Stimulated activated CD4-positive, alpha-beta T cell treated with anti-CD3 and anti-CD28 coated beads, Interleukin-12 subunit alpha, Interleukin-12 subunit beta, amount 100 ng/mL, for 4 hours (primary cell): ENCODE results near the gene TBX15.
"Not testable (repeated sequence)": the region's sequence is repeated elsewhere in the genome, so short reads cannot be mapped to it uniquely, and the experiment has no call there.

Experiments used
- DNase-seq: peaks from one replicate; pipeline ENCODE4 v3.0.0-alpha.2; 2020

TBX15 gene

GRCh38 chr1:118958140-118958539 is 30.0 kb downstream of the TBX15 start:
- DNase-seq: no peak

GRCh38 chr1:118957579-118957978 is 30.6 kb downstream of the TBX15 start:
- DNase-seq: not testable (repeated sequence)

GRCh38 chr1:118954301-118954905 is 33.7 kb downstream of the TBX15 start:
- DNase-seq: no peak

- DNase-seq: no peak
Measured at GRCh38 chr1:118951270-118951936, 36.7 kb downstream of the TBX15 start.

GRCh38 chr1:118949315-118949714 is 38.8 kb downstream of the TBX15 start:
- DNase-seq: no peak

- no peak for DNase-seq
Measured at GRCh38 chr1:118948846-118949245, 39.3 kb downstream of the TBX15 start.

- no peak for DNase-seq
Measured at GRCh38 chr1:118948351-118948750, 39.8 kb downstream of the TBX15 start.

GRCh38 chr1:118947790-118948189 is 40.4 kb downstream of the TBX15 start:
- no peak for DNase-seq

- no peak for DNase-seq
Measured at GRCh38 chr1:118947003-118947765, 41.0 kb downstream of the TBX15 start.

- DNase-seq: no peak
Measured at GRCh38 chr1:118945489-118945888, 42.7 kb downstream of the TBX15 start.

GRCh38 chr1:118944546-118944945 is 43.6 kb downstream of the TBX15 start:
- no peak for DNase-seq

- no peak for DNase-seq
Measured at GRCh38 chr1:118944133-118944532, 44.0 kb downstream of the TBX15 start.

GRCh38 chr1:118940957-118941356 is 47.2 kb downstream of the TBX15 start:
- DNase-seq: no peak

- no peak for DNase-seq
Measured at GRCh38 chr1:118937413-118938072, 50.6 kb downstream of the TBX15 start.

GRCh38 chr1:118934706-118935105 is 53.4 kb downstream of the TBX15 start:
- no peak for DNase-seq

- no peak for DNase-seq
Measured at GRCh38 chr1:118933051-118933781, 54.9 kb downstream of the TBX15 start.

GRCh38 chr1:118931876-118932275 is 56.3 kb downstream of the TBX15 start:
- no peak for DNase-seq

- no peak for DNase-seq
Measured at GRCh38 chr1:118928739-118929554, 59.2 kb downstream of the TBX15 start.

GRCh38 chr1:118927427-118928187 is 60.5 kb downstream of the TBX15 start:
- DNase-seq: no peak

- no peak for DNase-seq
Measured at GRCh38 chr1:118926261-118926660, 61.9 kb downstream of the TBX15 start.

GRCh38 chr1:118925651-118926050 is 62.5 kb downstream of the TBX15 start:
- no peak for DNase-seq
